Adipose tissue (tissue), 3 donors: ENCODE measurements around the gene DNAJB5. TPM values are rescaled to one million over a fixed set of nuclear protein-coding genes. Genes with fewer than 3 reads are reported as not detected.
"Not testable (repeated sequence)": the region's sequence is repeated elsewhere in the genome, so short reads cannot be mapped to it uniquely, and the experiment has no call there.

Source experiments
- H3K27ac ChIP-seq: one replicate; pipeline ENCODE4 v1.5.1; 2013; ENCODE audit warnings: low read depth, low read length
- WGBS, 3 donors: extraction: QIAGEN DNeasy Blood & Tissue Kit; methylation state at CpG; one replicate each; pipeline ENCODE4 v1.1.7; 2013; 5-methylcytosine and 5-hydroxymethylcytosine counted together
- polyA plus RNA-seq, 3 donors: library from polyadenylated mRNA; stranded (reverse); fragments of 200-250 nt; gene quantifications; one replicate each; pipeline ENCODE4 v1.2.3, GENCODE V29; 2013
- donor health status: healthy with polysubstance abuse.
- donor health status: Bipolar disorder and iron deficiency.
- donor health status: healthy.

The DNAJB5 gene
- 1 to 10 TPM; 2.3 to 9.3 (median 7.8) TPM for polyA plus RNA-seq

GRCh38 chr9:34989003-34989945 is at the start of gene DNAJB5:
TSS of gene DNAJB5 (plus strand) at chr9:34989745. CDS start at chr9:34990631, 886 bp downstream.
- WGBS, 3 donors: 0 to 1% (median 0%) methylated on average over 65 of the region's 65 CpGs
- peak within 1 kb of the TSS; percentile 29 for H3K27ac ChIP-seq

GRCh38 chr9:34939989-34940388 is 49.6 kb upstream of the DNAJB5 start:
- not testable (repeated sequence) for H3K27ac ChIP-seq

- 50 to 68% (median 57%) methylated on average over 2 of the region's 2 CpGs for WGBS, 3 donors
- H3K27ac ChIP-seq: no peak overlapping the region
Measured at GRCh38 chr9:34948451-34948850, 41.1 kb upstream of the DNAJB5 start.

GRCh38 chr9:34954225-34954624 is 35.3 kb upstream of the DNAJB5 start:
- H3K27ac ChIP-seq: no peak overlapping the region

GRCh38 chr9:34956066-34956465 is 33.5 kb upstream of the DNAJB5 start:
- H3K27ac ChIP-seq: not testable (repeated sequence)
- 89 to 92% (median 91%) methylated on average over 7 of the region's 7 CpGs for whole genome bisulfite sequencing, 3 donors

More at GRCh38 chr9:34954225-34954624, 35.3 kb upstream of the DNAJB5 start:
- 85 to 86% (median 85%) methylated on average over 2 of the region's 2 CpGs for WGBS, 3 donors

GRCh38 chr9:34956648-34957047 is 32.9 kb upstream of the DNAJB5 start:
- H3K27ac ChIP-seq: no peak overlapping the region
- 66 to 78% (median 67%) methylated on average over 4 of the region's 4 CpGs for WGBS, 3 donors

GRCh38 chr9:34957492-34958410 is 31.8 kb upstream of the DNAJB5 start, which contains the start of gene PHF24:
TSS of gene PHF24 (plus strand) at chr9:34958285. CDS start at chr9:34971299, 13,014 bp downstream.
- 1 to 4% (median 3%) methylated on average over 50 to 116 of the region's 116 CpGs for WGBS, 3 donors
- H3K27ac ChIP-seq: no peak within 1 kb of the TSS

- WGBS, 3 donors: 10 to 13% (median 13%) methylated on average over 15 to 21 of the region's 21 CpGs
Measured at GRCh38 chr9:34958411-34958982, 31.0 kb upstream of the DNAJB5 start.

GRCh38 chr9:34959461-34959860 is 30.1 kb upstream of the DNAJB5 start:
- no peak overlapping the region for H3K27ac ChIP-seq
- 86 to 94% (median 94%) methylated on average over 4 of the region's 4 CpGs for WGBS, 3 donors

More at GRCh38 chr9:34958411-34958982, 31.0 kb upstream of the DNAJB5 start:
- no peak overlapping the region for H3K27ac ChIP-seq

GRCh38 chr9:34961574-34962490 is 27.7 kb upstream of the DNAJB5 start:
- 43 to 64% (median 45%) methylated on average over 5 of the region's 5 CpGs for WGBS, 3 donors
- H3K27ac ChIP-seq: no peak overlapping the region

GRCh38 chr9:34962546-34962945 is 27.0 kb upstream of the DNAJB5 start:
- WGBS, 3 donors: 82 to 90% (median 89%) methylated on average over 3 of the region's 3 CpGs
- H3K27ac ChIP-seq: no peak overlapping the region

GRCh38 chr9:34963552-34963951 is 26.0 kb upstream of the DNAJB5 start:
- H3K27ac ChIP-seq: no peak overlapping the region
- 65 to 66% (median 66%) methylated on average over 2 of the region's 2 CpGs for WGBS, 3 donors

GRCh38 chr9:34964458-34964857 is 25.1 kb upstream of the DNAJB5 start:
- 74 to 80% (median 76%) methylated on average over 3 of the region's 3 CpGs for WGBS, 3 donors
- H3K27ac ChIP-seq: no peak overlapping the region

- 92 to 94% (median 93%) methylated on average over 21 of the region's 21 CpGs for WGBS, 3 donors
- no peak overlapping the region for H3K27ac ChIP-seq
Measured at GRCh38 chr9:34971146-34971811, 18.3 kb upstream of the DNAJB5 start.

GRCh38 chr9:34974664-34975063 is 14.9 kb upstream of the DNAJB5 start:
- WGBS, 3 donors: 92 to 100% (median 95%) methylated on average over 2 of the region's 2 CpGs
- no peak overlapping the region for H3K27ac ChIP-seq

GRCh38 chr9:34976441-34976840 is 13.1 kb upstream of the DNAJB5 start:
- 89 to 92% (median 91%) methylated on average over 11 of the region's 11 CpGs for WGBS, 3 donors
- no peak overlapping the region for H3K27ac ChIP-seq

- 84 to 92% (median 90%) methylated on average over 11 of the region's 11 CpGs for WGBS, 3 donors
- H3K27ac ChIP-seq: no peak overlapping the region
Measured at GRCh38 chr9:34976992-34977391, 12.6 kb upstream of the DNAJB5 start.
